GM19240 (cell line): ENCODE data around the gene VIPR2.
"Not testable (repeated sequence)": the region's sequence is repeated elsewhere in the genome, so short reads cannot be mapped to it uniquely, and the experiment has no call there.

Source experiments
- DNase-seq: peaks from one replicate; pipeline ENCODE4 v3.0.0; 2011; ENCODE audit warnings: low spot score; ENCODE audit not compliant: insufficient read length

The VIPR2 gene

DNA sequence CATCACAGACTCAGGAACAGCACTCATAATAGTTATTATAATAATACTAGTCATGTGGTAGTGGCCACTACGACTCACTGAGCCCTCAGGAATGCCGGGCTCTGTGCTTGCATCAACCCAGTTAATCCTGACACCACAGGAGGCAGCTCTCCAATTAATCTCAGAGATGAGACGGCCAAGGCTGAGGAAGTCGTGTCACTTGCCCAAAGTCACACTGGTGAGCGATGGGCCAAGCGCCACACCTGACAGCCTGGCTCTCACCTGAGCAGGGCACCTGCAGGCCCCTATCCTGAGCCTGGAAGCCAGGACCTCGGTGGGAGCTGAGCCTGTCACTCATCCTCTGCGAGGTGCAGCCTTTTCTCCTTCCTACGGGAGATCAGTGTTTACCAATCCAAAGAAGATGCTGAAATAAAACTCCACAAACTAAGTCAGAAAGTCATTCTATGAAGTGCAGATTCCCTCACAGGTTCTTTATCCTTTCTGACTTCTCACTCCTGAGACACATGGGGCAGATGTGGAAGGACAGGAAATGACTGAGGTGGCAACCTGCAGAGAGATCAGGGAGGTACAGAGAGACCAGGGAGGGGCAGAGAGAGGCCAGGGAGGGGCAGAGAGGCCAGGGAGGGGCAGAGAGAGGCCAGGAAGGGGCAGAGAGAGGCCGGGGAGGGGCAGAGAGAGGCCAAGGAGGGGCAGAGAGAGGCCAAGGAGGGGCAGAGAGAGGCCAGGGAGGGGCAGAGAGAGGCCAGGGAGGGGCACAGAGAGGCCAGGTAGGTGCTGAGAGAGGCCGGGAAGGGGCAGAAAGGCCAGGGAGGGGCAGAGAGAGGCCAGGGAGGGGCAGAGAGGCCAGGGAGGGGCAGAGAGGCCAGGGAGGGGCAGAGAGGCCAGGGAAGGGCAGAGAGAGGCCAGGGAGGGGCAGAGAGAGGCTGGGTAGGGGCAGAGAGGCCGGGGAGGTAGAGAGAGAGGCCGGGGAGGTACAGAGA is 38.5 kb downstream of the VIPR2 start:
- no peak for DNase-seq

DNA sequence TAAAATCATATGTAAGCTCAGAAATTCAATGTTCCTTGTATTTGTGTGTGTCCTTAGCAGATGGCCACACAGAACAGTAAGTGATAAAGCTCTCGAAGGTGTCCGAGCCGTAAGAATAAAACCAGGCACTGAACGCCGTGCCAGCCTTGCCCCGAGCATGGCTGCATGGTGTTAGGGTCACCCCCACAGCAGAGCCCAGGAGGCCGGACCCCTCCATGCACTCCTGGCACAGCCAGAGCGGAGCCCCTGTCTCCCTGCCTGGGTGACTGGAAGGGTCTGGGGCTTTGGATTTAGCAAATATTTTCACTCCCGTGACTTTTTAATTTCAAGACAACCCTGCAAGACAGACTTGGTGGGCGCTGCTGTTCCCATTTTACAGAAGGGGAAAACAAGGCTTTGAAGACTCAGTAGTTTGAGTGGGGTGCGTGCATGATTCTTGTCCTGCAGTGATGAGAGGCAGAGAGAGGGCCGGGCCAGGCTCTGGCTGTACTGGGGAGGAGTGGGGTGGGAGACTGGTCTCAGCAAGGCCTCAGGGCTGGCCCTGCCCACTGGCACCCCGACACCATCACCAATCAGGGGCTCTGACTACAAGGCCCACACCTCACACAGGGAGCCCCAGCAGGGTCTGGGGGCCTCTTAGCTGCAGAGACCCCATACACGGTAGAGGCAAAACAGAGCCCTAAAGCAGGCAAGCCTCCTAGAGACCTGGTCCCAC is 39.4 kb downstream of the VIPR2 start:
- no peak for DNase-seq

- no peak for DNase-seq
Observed at GRCh38 chr7:159104188-159104920, 40.3 kb downstream of the VIPR2 start.

DNA sequence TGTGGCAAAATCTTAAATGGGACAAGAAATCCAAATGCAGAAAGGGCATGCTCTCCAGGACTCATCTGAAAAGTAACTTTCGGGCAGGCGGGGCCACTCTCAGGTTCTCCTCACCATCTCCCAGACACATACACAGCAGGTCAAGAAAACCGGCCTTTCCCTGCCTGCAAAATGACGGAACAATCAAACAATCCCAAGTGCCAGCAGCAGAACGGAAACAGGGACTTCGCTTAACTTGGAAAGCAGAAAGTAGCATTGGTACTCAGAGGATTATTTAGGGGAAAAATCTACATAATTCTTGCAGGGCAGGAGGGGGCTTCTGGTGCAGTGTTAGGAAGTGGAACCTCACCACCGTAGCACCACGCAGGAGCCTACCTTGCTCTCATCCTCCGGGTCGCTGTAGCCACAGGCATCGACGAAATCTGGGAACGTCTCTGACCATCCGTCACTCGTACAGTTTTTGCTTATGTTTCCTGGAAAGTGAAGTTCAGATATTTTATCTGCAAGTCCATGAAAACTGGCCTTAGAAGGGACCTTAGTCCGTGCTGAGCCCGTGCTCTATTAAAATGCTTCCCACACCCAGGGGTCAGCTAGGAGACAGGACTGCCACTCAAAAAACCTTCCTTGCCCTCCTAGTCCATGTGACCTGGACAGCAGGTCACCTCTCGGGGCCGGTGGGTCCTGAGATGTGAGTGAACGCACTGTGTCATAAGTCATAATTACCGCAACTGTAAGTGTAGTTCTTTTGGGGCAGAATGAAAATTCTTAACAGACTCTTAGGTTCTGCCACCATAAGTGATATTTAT is 41.1 kb downstream of the VIPR2 start:
- no peak for DNase-seq

DNA sequence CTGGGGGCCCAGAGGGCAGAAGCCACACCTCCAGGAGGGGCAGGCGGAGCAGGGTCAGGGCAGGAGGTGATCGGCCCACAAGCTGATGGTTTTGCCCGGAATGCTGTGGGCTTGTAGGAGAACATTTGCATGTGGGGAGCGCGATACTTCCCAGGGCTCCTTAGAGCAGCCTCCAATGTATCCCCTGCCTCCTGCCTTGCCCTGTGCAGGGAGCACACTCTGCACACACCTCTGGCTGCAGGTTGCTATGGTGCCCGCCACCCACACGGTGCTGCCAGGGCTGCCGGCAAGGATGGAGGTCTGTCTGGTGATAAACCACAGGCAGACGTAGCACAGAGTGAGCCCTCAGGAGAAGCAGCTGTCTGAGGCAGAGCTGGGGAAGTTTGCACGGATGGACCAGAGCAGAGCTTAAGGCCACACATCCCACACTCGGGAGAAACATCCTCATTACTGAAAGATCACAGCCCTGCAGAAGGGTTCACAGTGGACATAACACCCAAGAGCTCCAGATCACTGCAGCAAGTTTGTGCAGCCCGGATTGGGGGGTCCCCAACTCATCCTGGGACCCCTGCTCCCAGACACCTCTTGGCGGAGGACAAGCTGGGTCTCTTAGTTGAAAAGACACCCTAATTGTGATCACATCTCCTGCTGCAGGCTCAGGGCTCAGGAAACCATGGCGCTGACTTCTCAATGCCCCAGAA is 41.8 kb downstream of the VIPR2 start:
- no peak for DNase-seq

DNA sequence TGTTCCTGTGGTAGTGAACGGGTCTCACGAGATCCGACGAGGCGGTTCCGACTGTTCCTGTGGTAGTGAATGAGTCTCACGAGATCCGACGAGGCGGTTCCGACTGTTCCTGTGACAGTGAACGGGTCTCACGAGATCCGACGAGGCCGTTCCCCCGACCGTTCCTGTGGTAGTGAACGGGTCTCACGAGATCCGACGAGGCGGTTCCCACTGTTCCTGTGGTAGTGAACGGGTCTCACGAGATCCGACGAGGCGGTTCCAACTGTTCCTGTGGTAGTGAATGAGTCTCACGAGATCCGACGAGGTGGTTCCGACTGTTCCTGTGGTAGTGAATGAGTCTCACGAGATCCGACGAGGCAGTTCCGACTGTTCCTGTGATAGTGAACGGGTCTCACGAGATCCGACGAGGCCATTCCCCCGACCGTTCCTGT is 43.0 kb downstream of the VIPR2 start:
- DNase-seq: not testable (repeated sequence)

GRCh38 chr7:159101083-159101395 is 43.6 kb downstream of the VIPR2 start:
- not testable (repeated sequence) for DNase-seq

DNA sequence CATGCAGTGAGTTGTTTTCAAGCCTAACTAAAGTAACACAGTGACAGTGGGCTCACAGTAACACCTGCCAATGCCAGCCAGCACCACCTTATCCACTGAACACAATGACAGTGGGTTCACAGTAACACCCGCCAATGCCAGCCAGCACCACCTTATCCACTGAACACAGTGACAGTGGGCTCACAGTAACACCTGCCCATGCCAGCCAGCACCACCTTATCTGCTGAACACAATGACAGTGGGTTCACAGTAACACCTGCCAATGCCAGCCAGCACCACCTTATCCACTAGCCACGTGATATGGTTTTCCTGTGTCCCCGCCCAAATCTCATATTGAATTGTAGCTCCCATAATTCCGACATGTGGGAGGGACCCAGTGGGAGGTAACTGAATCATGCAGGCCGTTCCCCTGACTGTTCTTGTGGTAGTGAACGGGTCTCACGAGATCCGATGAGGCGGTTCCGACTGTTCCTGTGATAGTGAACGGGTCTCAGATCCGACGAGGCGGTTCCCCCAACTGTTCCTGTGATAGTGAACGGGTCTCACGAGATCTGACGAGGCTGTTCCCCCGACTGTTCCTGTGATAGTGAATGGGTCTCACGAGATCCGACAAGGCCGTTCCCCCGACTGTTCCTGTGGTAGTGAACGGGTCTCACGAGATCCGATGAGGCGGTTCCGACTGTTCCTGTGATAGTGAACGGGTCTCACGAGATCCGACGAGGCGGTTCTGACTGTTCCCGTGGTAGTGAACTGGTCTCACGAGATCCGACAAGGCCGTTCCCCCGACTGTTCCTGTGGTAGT is 44.2 kb downstream of the VIPR2 start:
- not testable (repeated sequence) for DNase-seq

DNA sequence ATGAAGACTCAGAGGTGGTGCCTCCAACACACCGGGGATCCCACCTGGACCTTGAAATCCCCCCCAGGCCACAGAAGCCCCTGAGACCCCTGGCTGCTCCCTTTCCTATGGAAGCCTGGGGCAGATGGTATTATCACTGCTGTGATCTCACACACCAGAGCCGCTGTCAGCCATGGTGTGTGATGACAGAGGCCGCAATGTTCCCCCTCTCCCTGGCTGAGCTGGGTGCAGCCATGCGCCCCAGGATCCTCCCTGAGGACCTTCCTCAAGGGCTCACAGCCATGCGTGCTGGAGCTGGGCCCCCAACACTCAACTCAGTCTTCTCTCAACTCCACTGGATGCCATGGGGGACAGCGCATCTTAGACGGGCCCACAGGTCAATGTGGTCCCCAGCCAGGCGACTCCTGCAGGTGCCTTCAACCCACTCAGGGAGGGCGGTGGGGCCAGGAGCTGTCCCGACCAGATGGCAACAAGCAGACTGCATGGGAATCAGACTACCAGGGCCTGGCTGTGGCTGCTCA is 44.9 kb downstream of the VIPR2 start:
- no peak for DNase-seq

DNA sequence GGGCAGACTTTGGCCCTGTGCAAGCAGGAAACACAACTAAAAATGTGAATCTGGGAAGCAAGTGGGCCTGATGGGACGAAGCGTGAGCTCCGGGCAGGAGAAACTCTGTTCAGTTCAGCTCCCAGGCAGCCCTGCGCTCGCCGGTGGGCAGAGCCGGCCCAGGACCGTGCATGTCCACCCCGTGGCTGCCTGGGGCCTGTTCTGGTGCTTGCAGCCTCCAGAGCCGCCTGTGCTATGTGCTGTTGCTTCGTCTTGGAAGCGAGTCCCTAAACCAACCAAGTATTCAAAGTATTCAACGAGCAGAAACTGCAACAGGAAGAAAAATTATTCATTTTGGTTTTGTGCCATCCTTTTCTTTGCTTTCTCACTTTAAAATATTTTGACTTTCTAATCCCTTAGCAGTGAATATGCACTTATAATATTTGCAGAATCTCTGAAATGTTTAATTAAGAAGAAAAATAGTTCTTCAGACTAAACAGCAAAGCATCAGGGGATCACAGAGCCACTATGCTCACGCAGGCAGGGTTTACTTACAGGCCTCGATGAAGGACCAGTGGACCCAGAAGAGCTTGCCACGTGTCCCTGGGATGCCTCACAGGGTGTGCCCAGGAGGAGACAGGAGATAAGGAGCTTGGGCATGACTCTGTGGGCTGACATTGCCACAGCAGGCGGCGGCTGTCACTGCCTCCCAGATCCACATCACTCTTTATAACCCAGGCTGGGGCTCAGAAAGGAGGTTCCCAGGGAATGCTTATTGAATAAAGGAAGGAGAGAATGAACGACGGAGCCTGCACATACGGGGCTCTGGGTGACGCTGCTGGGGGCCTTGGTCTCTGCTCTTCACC is 45.6 kb downstream of the VIPR2 start:
- DNase-seq: no peak

DNA sequence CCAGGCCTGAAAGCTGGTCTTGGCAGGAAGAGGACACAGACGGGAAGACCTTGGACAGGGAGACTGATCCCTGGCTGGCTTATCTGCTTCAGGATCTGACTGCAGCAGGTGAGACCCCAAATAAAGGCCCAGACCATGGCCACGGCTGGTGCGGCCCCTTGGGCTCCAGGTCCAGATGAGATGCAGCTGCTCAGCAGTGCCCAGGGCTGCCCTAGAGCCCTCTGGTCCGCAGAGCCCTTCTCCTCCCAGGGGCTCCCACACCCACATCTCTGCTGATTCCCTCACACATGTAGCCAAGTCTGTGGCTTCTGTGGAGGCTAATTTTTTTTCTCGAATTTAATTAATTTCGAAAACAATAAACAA is 46.3 kb downstream of the VIPR2 start:
- DNase-seq: no peak

GRCh38 chr7:159097661-159098423 is 46.8 kb downstream of the VIPR2 start:
- DNase-seq: no peak

GRCh38 chr7:159096736-159097581 is 47.7 kb downstream of the VIPR2 start:
- no peak for DNase-seq

DNA sequence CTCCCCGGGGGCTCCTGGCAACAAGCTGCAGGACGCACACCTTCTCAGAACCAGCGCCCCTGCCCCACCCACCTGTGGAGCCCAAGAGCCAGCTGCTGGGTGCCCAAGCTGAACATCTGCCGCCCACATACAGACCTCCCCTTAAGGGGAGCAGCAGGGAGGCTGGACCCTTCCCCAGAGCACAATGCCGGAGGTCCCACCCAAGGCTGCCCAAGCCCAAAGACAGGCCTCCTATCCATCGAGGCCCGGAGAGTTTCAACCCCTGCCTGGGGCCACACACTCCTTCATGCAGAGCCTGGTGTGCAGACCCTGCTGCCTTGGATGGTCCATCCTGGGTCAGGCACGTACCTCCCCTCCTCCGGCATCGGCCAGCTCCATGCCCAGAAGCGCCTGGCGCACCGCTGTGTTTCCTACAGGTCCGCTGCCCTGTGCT is 48.7 kb downstream of the VIPR2 start:
- DNase-seq: no peak

DNA sequence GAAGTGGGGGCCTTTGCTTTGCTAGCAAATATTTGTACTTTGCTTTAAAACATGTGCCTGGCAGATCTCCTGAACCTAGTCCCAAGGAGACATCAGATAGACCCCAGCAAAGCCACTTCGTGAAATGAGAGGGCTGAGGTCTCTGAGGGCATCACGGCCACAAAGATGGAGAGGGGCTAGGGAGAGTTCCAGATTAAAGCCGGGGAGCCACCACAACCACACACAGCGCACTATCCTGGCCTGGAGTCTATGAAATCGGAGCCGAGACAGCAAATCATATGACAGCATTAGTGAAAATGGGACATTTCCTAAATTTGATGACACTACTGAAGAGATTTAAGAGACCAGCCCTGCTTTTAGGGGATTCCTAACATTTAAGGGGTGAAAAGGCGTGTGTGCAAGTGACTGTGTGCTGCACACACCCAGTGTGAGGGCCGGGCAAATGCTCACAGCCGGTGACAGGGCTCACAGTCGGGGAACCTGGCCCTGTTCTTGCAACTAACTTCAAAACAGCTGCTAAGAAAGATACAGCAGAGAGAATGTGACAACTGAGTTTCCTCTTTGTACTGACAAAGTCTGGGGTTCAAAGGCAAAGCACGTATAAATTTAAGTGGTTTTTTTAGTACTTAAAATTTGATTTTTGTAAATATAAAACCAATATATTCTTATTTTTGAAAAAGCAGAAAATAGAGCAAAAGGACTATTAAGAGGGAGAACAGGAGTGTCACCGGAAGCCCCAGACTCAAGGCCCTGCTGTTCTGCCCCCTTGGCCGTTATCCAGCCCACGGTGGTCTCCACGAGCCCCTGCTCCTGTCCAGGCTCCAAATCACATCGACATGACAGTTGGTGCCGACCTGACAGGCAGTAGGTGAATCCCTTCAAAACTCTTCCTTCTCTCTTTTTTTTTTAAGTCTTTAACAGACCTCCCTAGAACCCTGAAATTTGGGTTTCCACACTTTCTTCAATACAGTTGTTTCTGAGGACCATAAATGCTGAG is 49.5 kb downstream of the VIPR2 start:
- DNase-seq: no peak
